Fibroblast of lung (primary cell): ENCODE measurements around the gene CARMIL1.

Experiments
- EZH2 ChIP-seq: IDR thresholded peaks from 2 replicates; pipeline ENCODE4 v1.5.1; 2012; ENCODE audit warnings: low read length, control low read depth, mild to moderate bottlenecking; ENCODE audit errors: missing control alignments
- TF ChIP-seq, protein P1 (sequence below), 2 donors: IDR thresholded peaks in 1 of 2; conservative IDR thresholded peaks in 1 of 2; 1 replicate in 1 of 2; 2 replicates in 1 of 2; pipeline ENCODE4 v1.5.1; 2011 to 2012; ENCODE audit warnings: low read length in 2 of 2, control low read depth in 1 of 2, inconsistent platforms in 1 of 2, low read depth in 1 of 2, mild to moderate bottlenecking in 1 of 2

GRCh38 chr6:25337431-25337830, 58.3 kb downstream of the CARMIL1 start:
- TF ChIP-seq, protein P1, sequence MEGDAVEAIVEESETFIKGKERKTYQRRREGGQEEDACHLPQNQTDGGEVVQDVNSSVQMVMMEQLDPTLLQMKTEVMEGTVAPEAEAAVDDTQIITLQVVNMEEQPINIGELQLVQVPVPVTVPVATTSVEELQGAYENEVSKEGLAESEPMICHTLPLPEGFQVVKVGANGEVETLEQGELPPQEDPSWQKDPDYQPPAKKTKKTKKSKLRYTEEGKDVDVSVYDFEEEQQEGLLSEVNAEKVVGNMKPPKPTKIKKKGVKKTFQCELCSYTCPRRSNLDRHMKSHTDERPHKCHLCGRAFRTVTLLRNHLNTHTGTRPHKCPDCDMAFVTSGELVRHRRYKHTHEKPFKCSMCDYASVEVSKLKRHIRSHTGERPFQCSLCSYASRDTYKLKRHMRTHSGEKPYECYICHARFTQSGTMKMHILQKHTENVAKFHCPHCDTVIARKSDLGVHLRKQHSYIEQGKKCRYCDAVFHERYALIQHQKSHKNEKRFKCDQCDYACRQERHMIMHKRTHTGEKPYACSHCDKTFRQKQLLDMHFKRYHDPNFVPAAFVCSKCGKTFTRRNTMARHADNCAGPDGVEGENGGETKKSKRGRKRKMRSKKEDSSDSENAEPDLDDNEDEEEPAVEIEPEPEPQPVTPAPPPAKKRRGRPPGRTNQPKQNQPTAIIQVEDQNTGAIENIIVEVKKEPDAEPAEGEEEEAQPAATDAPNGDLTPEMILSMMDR (conservative IDR thresholded peaks at IDR 0.05 in 1 of 2, IDR thresholded peaks at IDR 0.05 in 1 of 2; ENCODE audit: low read depth in 1 of 2, low read length in 2 of 2), result no peak
- no peak for TF ChIP-seq EZH2
